Mesenchymal stem cell (in vitro differentiated cells and primary cell): ENCODE measurements around the gene KLK1.

Experiments
- DNase-seq: peaks from one replicate; pipeline ENCODE4 v3.0.0-alpha.2; 2013
- H2AFZ ChIP-seq: one replicate; pipeline ENCODE4 v1.6.1; 2013; ENCODE audit warnings: low read depth, mild to moderate bottlenecking, control low read depth, inconsistent platforms, low read length, moderate library complexity
- H2AK5ac ChIP-seq: 2 replicates; pipeline ENCODE4 v1.6.1; 2013; ENCODE audit warnings: low read length, moderate library complexity, mild to moderate bottlenecking, inconsistent platforms; ENCODE audit not compliant: severe bottlenecking
- H2BK120ac ChIP-seq: one replicate; pipeline ENCODE4 v1.6.1; 2013; ENCODE audit warnings: low read depth, mild to moderate bottlenecking, inconsistent platforms, low read length, moderate library complexity
- H2BK12ac ChIP-seq, 2 experiments: one replicate each; pipeline ENCODE4 v1.6.1; 2013; ENCODE audit warnings: inconsistent platforms in 2 of 2, low read length in 2 of 2, mild to moderate bottlenecking in 2 of 2, moderate library complexity in 2 of 2, control low read depth in 1 of 2
- H2BK15ac ChIP-seq: one replicate; pipeline ENCODE4 v1.6.1; 2013; ENCODE audit warnings: mild to moderate bottlenecking, low read depth, inconsistent platforms; ENCODE audit not compliant: poor library complexity, severe bottlenecking
- H2BK5ac ChIP-seq: 2 replicates; pipeline ENCODE4 v1.6.1; 2013; ENCODE audit warnings: low read depth, mild to moderate bottlenecking, low read length, control low read depth, inconsistent platforms; ENCODE audit not compliant: poor library complexity, severe bottlenecking
- H3K14ac ChIP-seq, 2 experiments: one replicate each; pipeline ENCODE4 v1.6.1; 2013; ENCODE audit warnings: inconsistent platforms in 2 of 2, low read length in 2 of 2, control low read depth in 1 of 2, mild to moderate bottlenecking in 1 of 2, moderate library complexity in 1 of 2
- H3K18ac ChIP-seq, 2 experiments: one replicate each; pipeline ENCODE4 v1.6.1; 2013; ENCODE audit warnings: inconsistent platforms in 2 of 2, low read length in 2 of 2, control low read depth in 1 of 2, low read depth in 1 of 2, mild to moderate bottlenecking in 1 of 2
- H3K23ac ChIP-seq, 2 experiments: one replicate each; pipeline ENCODE4 v1.6.1; 2013; ENCODE audit warnings: inconsistent platforms in 2 of 2, low read length in 2 of 2, mild to moderate bottlenecking in 2 of 2, moderate library complexity in 2 of 2, control low read depth in 1 of 2
- H3K27ac ChIP-seq: 2 replicates; pipeline ENCODE4 v1.5.1; 2013; ENCODE audit warnings: mild to moderate bottlenecking, moderate library complexity, low read length, control low read depth, inconsistent platforms; ENCODE audit not compliant: poor library complexity, severe bottlenecking
- H3K27me3 ChIP-seq, 2 experiments: 2 replicates each; pipeline versions ENCODE4 v1.6.1 to v1.7.0; 2013; ENCODE audit warnings: low read length in 2 of 2, mild to moderate bottlenecking in 2 of 2, moderate library complexity in 2 of 2, control low read depth in 1 of 2, inconsistent platforms in 1 of 2; ENCODE audit not compliant: control insufficient read depth in 1 of 2, insufficient read depth in 1 of 2
- H3K36me3 ChIP-seq, 2 experiments: 2 replicates each; pipeline versions ENCODE4 v1.6.1 to v1.7.0; 2013; ENCODE audit warnings: low read length in 2 of 2, control low read depth in 1 of 2, inconsistent platforms in 1 of 2, low read depth in 1 of 2, mild to moderate bottlenecking in 1 of 2; ENCODE audit not compliant: insufficient read depth in 2 of 2, control insufficient read depth in 1 of 2
- H3K4ac ChIP-seq, 2 experiments: one replicate each; pipeline ENCODE4 v1.6.1; 2013; ENCODE audit warnings: inconsistent platforms in 2 of 2, low read length in 2 of 2, mild to moderate bottlenecking in 2 of 2, moderate library complexity in 2 of 2, control low read depth in 1 of 2, low read depth in 1 of 2
- H3K4me1 ChIP-seq: 2 replicates; pipeline ENCODE4 v1.6.1; 2013; ENCODE audit warnings: low read depth, low read length, control low read depth; ENCODE audit not compliant: control insufficient read depth, insufficient read depth
- H3K4me2 ChIP-seq: 2 replicates; pipeline ENCODE4 v1.6.1; 2013; ENCODE audit warnings: low read length, mild to moderate bottlenecking, inconsistent platforms; ENCODE audit not compliant: poor library complexity, severe bottlenecking
- H3K4me3 ChIP-seq, 2 experiments: 2 replicates each; pipeline versions ENCODE4 v1.5.1 to v1.7.0; 2013; ENCODE audit warnings: low read length in 2 of 2, mild to moderate bottlenecking in 2 of 2, control low read depth in 1 of 2, low read depth in 1 of 2; ENCODE audit not compliant: insufficient read depth in 1 of 2
- H3K79me1 ChIP-seq: replicated peaks from 2 replicates; pipeline ENCODE4 v1.6.1; 2013; ENCODE audit warnings: mild to moderate bottlenecking, control low read depth, low read length, inconsistent platforms; ENCODE audit not compliant: poor library complexity, severe bottlenecking
- H3K9ac ChIP-seq: 2 replicates; pipeline ENCODE4 v1.7.0; 2013; ENCODE audit warnings: mild to moderate bottlenecking, low read length, moderate library complexity
- H3K9me3 ChIP-seq: 2 replicates; pipeline ENCODE4 v1.7.0; 2013; ENCODE audit warnings: mild to moderate bottlenecking, low read length; ENCODE audit not compliant: control insufficient read depth
- H4K8ac ChIP-seq: one replicate; pipeline ENCODE4 v1.6.1; 2013; ENCODE audit warnings: inconsistent platforms, mild to moderate bottlenecking, low read length, moderate library complexity
- H4K91ac ChIP-seq: one replicate; pipeline ENCODE4 v1.6.1; 2013; ENCODE audit warnings: mild to moderate bottlenecking, low read length, inconsistent platforms
- WGBS: methylation state at CpG from one replicate; pipeline ENCODE4 v1.1.7; 2013; ENCODE audit warnings: mixed read lengths; 5-methylcytosine and 5-hydroxymethylcytosine counted together

The KLK1 gene

DNA sequence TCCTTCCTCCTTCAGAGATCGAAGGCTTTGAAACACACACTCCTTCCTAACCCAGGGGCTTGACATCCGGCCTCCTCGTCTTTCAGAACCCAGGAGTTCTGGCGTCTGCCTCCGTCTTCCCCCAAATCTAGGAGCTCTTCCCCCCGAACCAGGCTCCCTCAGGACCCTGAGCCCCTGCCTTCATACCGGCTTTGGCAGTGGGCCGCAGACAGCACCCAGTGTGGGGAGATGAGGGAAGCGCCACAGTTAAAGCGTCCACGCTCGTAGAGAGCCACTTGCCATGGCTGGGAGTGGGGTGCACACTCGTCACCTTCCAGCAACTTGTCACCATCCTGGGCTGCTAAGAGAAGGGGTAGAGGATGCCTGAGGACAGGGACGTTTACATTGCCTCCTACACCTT lies 3.9 kb upstream of the KLK1 start:
- Histone ChIP-seq H3K4me1 (no peaks in the 10 kb centered on the region), H2BK12ac (no peak overlapping the region), H3K36me3 (no peaks in the 10 kb centered on the region), H2BK15ac (no peak overlapping the region), H3K27me3 (peaks cover 2 to 39% of the 10 kb centered on the region in 2 experiments), H2BK120ac (no peak overlapping the region), H3K4ac (no peak overlapping the region), H3K9me3 (no peaks in the 10 kb centered on the region), H3K79me1 (no peaks in the 10 kb centered on the region), H3K23ac (no peak overlapping the region), H3K18ac (no peak overlapping the region), H3K4me3 (no peak overlapping the region), H3K27ac (no peak overlapping the region), H2AK5ac (no peak overlapping the region), H2AFZ (no peak overlapping the region), H3K14ac (no peak overlapping the region), H4K91ac (no peak overlapping the region), H4K8ac (no peak overlapping the region), H2BK5ac (no peak overlapping the region), H3K9ac (no peak overlapping the region), H3K4me2 (no peak overlapping the region)
- DNase-seq = no peak
- WGBS = 75% methylated on average over 9 of the region's 14 CpGs

DNA sequence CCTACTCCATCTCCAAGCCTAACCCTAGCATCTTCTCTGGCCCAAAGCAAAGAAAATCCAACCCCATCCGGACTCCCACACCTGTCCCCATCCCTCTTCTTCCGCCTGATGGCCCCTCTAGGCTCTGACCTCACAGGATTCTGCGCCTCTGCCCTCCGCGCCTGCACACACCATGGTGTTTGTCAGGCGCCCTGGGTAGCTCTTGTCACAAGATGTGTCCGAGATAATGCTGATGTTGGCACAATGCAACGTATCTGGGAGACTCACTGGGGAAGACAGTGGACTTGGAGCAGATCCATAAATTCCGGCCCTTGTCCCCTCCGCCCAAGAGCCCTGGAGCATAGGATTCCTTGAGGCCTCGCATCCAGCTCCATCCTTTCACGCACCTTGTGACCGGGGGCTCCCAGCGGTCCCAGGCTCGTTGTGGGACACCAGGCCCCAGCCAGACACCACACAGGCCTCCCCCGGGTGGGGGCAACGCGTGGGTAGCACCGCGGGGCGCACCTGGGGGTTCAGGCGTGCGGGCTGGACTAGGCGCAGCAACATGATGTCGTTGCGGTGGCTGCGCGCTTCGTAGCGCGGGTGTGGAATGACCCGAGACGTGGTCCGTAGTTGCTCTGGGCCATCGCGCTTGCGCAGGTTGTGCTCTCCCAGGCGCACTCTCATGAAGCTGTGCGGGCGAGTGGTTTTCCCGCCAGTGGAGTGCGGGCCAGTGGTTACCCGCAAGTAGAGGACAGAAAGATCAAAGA lies 3.1 kb upstream of the KLK1 start:
- Histone ChIP-seq H3K36me3 (no peaks in the 10 kb centered on the region), H3K4me1 (no peaks in the 10 kb centered on the region), H3K23ac (no peak overlapping the region)

DNA sequence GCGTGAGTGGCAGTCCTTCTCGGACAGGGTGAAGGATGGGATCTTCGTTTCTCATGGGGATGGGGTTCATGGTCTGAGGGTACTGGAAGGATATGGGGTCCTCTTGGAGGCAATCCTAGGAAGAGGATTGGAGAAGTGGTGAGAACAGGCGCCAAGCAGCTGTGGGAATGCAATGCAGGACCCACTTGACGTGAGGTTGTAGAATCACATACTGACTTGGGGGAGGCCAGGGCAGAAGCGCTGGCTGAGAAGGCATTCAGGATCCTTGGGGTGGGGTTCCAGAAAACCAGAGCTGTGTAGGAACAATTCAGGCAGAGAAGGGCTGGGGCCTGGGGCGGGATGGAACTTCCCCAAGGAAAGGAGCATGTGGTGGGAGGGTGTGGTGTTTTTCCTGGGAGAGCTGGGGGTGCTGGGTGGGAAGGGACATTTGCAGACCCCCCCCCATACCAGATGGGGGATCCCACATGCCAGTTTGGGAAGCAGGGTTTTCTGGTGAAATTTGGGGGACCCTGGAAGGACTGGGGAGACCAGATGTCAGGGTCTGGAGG lies 852 bp downstream of the KLK1 start:
- H2BK15ac ChIP-seq = no peak overlapping the region
- no peak overlapping the region for H3K4me3 ChIP-seq
- no peak overlapping the region for H3K4ac ChIP-seq
- no peak overlapping the region for H3K9ac ChIP-seq
- no peak overlapping the region for H3K27ac ChIP-seq
- no peak overlapping the region for H3K14ac ChIP-seq
- no peaks in the 10 kb centered on the region for H3K79me1 ChIP-seq
- H4K8ac ChIP-seq = no peak overlapping the region
- H4K91ac ChIP-seq = no peak overlapping the region
- WGBS = 77% methylated on average over 7 of the region's 7 CpGs
- peaks cover 2% of the 10 kb centered on the region for H3K4me1 ChIP-seq
- H2BK5ac ChIP-seq = no peak overlapping the region
- no peak overlapping the region for H3K18ac ChIP-seq
- no peak overlapping the region for H3K4me2 ChIP-seq
- no peaks in the 10 kb centered on the region for H3K36me3 ChIP-seq
- no peak overlapping the region for H2BK12ac ChIP-seq
- no peak overlapping the region for H3K23ac ChIP-seq
- H3K27me3 ChIP-seq = peaks cover 42 to 69% of the 10 kb centered on the region in 2 experiments
- no peak for DNase-seq
- no peak overlapping the region for H2AFZ ChIP-seq
- H2AK5ac ChIP-seq = no peak overlapping the region
- H3K9me3 ChIP-seq = no peaks in the 10 kb centered on the region
- no peak overlapping the region for H2BK120ac ChIP-seq

More for the DNA sequence above, 3.1 kb upstream of the KLK1 start:
- Histone ChIP-seq H2BK15ac (no peak overlapping the region), H2BK120ac (no peak overlapping the region), H3K14ac (no peak overlapping the region), H2AFZ (no peak overlapping the region), H3K27me3 (peaks cover 10 to 47% of the 10 kb centered on the region in 2 experiments), H3K4me2 (no peak overlapping the region), H3K27ac (no peak overlapping the region), H2AK5ac (no peak overlapping the region), H3K18ac (no peak overlapping the region), H3K9ac (no peak overlapping the region), H3K79me1 (no peaks in the 10 kb centered on the region), H3K4me3 (no peak overlapping the region), H4K91ac (no peak overlapping the region), H2BK5ac (no peak overlapping the region), H3K4ac (no peak overlapping the region), H3K9me3 (no peaks in the 10 kb centered on the region), H2BK12ac (no peak overlapping the region), H4K8ac (no peak overlapping the region)
- 87% methylated on average over 43 of the region's 43 CpGs for WGBS
- DNase-seq = no peak

DNA sequence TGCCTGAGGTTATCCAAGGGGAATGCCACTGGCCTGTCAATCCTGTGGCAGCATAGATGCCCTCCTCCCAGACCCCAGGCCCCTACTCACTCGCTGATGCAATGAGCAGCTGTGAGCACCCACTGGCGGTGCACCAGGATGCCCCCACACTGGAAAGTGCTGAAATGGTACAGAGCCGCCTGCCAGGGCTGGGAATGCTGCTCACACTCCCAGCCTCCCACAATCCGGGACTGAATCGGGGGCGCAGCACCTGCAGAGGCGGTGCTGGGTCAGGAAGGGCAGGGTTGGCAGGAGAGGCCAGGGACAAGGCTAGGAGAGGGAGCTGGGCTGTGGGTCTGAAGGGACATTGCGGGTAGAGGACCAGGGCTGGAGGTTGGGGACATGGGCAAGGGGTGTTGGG lies 2.0 kb downstream of the KLK1 start:
- no peak overlapping the region for H3K23ac ChIP-seq
- H4K91ac ChIP-seq = peak overlapping the region; percentile 64
- H2BK12ac ChIP-seq = no peak overlapping the region
- 52% methylated on average over 8 of the region's 8 CpGs for WGBS
- no peak overlapping the region for H3K9ac ChIP-seq
- H3K27ac ChIP-seq = no peak overlapping the region
- H3K79me1 ChIP-seq = no peaks in the 10 kb centered on the region
- H3K27me3 ChIP-seq = peaks cover 44 to 72% of the 10 kb centered on the region in 2 experiments
- H2BK15ac ChIP-seq = no peak overlapping the region
- H2BK5ac ChIP-seq = no peak overlapping the region
- no peak for DNase-seq
- H4K8ac ChIP-seq = no peak overlapping the region
- no peak overlapping the region for H3K4me3 ChIP-seq
- no peak overlapping the region for H3K18ac ChIP-seq
- H3K4me1 ChIP-seq = peaks cover 2% of the 10 kb centered on the region
- H3K14ac ChIP-seq = no peak overlapping the region
- H3K9me3 ChIP-seq = no peaks in the 10 kb centered on the region
- H3K36me3 ChIP-seq = no peaks in the 10 kb centered on the region
- no peak overlapping the region for H2BK120ac ChIP-seq
- H2AFZ ChIP-seq = no peak overlapping the region
- no peak overlapping the region for H3K4ac ChIP-seq
- H2AK5ac ChIP-seq = no peak overlapping the region
- no peak overlapping the region for H3K4me2 ChIP-seq
